Kidney (tissue), 14 donors: Measurements from ENCODE around the gene ADAMTS17. TPM values are rescaled to one million over a fixed set of nuclear protein-coding genes. Genes with fewer than 3 reads are reported as not detected.
A peak's percentile ranks its signal among the peaks of the same experiment; 100 is the strongest.

ENCODE experiments used
- DNase-seq, 5 donors: peaks; one replicate each; pipeline ENCODE4 v3.0.0-alpha.2; 2013 to 2020
- FAIRE-seq: peaks from 2 replicates; lab custom pipeline; 2012; peaks lifted over from hg19 to GRCh38; lab: Jason Lieb, UNC
- H3K27ac ChIP-seq, 2 donors: one replicate each; pipeline ENCODE4 v1.7.0; 2013; ENCODE audit warnings: low read depth in 2 of 2, low read length in 2 of 2, inconsistent platforms in 1 of 2
- H3K27me3 ChIP-seq: one replicate; pipeline ENCODE4 v1.7.1; 2013; ENCODE audit warnings: low read length, inconsistent platforms; ENCODE audit not compliant: control insufficient read depth, insufficient read depth
- H3K36me3 ChIP-seq, 3 donors: one replicate each; pipeline versions ENCODE4 v1.7.0 to v1.7.1; 2013; ENCODE audit warnings: low read length in 3 of 3, control low read depth in 1 of 3, inconsistent platforms in 1 of 3; ENCODE audit not compliant: insufficient read depth in 3 of 3, control insufficient read depth in 2 of 3
- H3K4me1 ChIP-seq, 3 donors: one replicate each; pipeline versions ENCODE4 v1.7.0 to v1.7.1; 2013; ENCODE audit warnings: low read length in 3 of 3, inconsistent platforms in 1 of 3, low read depth in 1 of 3; ENCODE audit not compliant: control insufficient read depth in 2 of 3, insufficient read depth in 2 of 3
- H3K4me3 ChIP-seq, 3 donors: one replicate each; pipeline versions ENCODE4 v1.7.0 to v1.8.1; 2013; ENCODE audit warnings: low read length in 3 of 3, control low read depth in 1 of 3, inconsistent platforms in 1 of 3
- H3K9ac ChIP-seq, 3 donors: one replicate each; pipeline versions ENCODE4 v1.7.0 to v1.7.1; 2013; ENCODE audit warnings: low read length in 3 of 3, control low read depth in 1 of 3, inconsistent platforms in 1 of 3
- H3K9me3 ChIP-seq, 3 donors: one replicate each; pipeline versions ENCODE4 v1.7.0 to v1.7.1; 2013; ENCODE audit warnings: low read length in 3 of 3, control low read depth in 1 of 3, inconsistent platforms in 1 of 3; ENCODE audit not compliant: control insufficient read depth in 2 of 3, insufficient read depth in 1 of 3
- intact Hi-C: fragments of 100-400 bp; cut with DNase I; formaldehyde crosslinking; loops from one replicate; pipeline ENCODE4 v1.11.1; 2022
- polyA plus RNA-seq: library from polyadenylated mRNA; stranded (reverse); fragments of 350-450 nt; fragmentation: Illumina TruSeq; extraction: RNeasy Lipid Tissue Mini Kit (QIAGEN cat#74804); gene quantifications from one replicate; pipeline ENCODE4 v1.2.3, GENCODE V29; 2014; ENCODE audit warnings: low read depth, low replicate concordance; ENCODE audit not compliant: insufficient read depth
- total RNA-seq: library from RNA; stranded (reverse); fragmentation: NEBNext Ultra II Directional; extraction: Animal tissue kit (Norgen Biotek cat#: 25700); gene quantifications from one replicate; pipeline ENCODE4 v1.2.1, GENCODE V29; 2021
- TF ChIP-seq, protein P1 (sequence below): IDR thresholded peaks from 3 replicates; pipeline ENCODE4 v1.5.1; 2012; ENCODE audit warnings: mild to moderate bottlenecking, moderate library complexity, borderline replicate concordance; ENCODE audit not compliant: insufficient read depth; ENCODE audit errors: extremely low read depth
- donor health status: control.
- donor health status: control.
- donor health status: control.
- donor health status: control.
- donor health status: control.
- donor health status: DM: yes; HTN: yes; CAD: no.
- donor health status: Normal renal cell carcinoma (clear cell type).

The ADAMTS17 gene
- total and polyA plus RNA-seq, 2 donors from 2014 or later, result 1.7 to 2.2 TPM

GRCh38 chr15:100199711-100200286 lies 142.0 kb downstream of the ADAMTS17 start:
- DNase-seq (peak in 2 of 5 donors; percentile 23 to 60), FAIRE-seq (no peak)
- intact Hi-C loops, result no loop called here
- Histone ChIP-seq H3K36me3 (no peaks in the 10 kb centered on the region), H3K27ac (no peak overlapping the region), H3K9me3 (no peaks in the 10 kb centered on the region), H3K4me1 (peaks cover 0 to 8% (median 4%) of the 10 kb centered on the region in 3 donors), H3K27me3 (no peaks in the 10 kb centered on the region), H3K9ac (no peak overlapping the region), H3K4me3 (no peak overlapping the region)
- TF ChIP-seq, protein P1, sequence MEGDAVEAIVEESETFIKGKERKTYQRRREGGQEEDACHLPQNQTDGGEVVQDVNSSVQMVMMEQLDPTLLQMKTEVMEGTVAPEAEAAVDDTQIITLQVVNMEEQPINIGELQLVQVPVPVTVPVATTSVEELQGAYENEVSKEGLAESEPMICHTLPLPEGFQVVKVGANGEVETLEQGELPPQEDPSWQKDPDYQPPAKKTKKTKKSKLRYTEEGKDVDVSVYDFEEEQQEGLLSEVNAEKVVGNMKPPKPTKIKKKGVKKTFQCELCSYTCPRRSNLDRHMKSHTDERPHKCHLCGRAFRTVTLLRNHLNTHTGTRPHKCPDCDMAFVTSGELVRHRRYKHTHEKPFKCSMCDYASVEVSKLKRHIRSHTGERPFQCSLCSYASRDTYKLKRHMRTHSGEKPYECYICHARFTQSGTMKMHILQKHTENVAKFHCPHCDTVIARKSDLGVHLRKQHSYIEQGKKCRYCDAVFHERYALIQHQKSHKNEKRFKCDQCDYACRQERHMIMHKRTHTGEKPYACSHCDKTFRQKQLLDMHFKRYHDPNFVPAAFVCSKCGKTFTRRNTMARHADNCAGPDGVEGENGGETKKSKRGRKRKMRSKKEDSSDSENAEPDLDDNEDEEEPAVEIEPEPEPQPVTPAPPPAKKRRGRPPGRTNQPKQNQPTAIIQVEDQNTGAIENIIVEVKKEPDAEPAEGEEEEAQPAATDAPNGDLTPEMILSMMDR, result no peak

DNA sequence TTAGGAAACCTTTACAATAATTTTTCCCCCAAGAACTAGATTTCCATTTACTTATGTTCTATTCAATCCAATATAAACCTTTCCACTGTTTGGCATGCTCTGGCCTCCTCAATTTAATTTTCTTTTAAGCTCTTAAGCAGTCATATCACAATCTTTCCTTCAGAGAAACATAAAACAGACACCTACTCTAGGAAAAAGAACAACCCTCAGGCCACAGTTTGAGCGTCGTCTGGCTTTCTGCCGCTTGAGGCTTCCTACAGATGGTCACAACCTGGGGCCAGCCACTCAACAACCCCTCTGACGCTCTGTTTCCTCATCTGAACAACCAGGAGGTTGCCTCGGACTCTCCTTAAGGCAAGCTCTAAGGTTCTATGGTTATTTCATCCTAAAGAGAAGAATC lies 143.3 kb downstream of the ADAMTS17 start:
- FAIRE-seq, result no peak
- Histone ChIP-seq H3K36me3 (no peaks in the 10 kb centered on the region), H3K4me3 (no peak overlapping the region), H3K27ac (no peak overlapping the region), H3K9me3 (no peaks in the 10 kb centered on the region), H3K27me3 (no peaks in the 10 kb centered on the region), H3K4me1 (peaks cover 0 to 8% (median 4%) of the 10 kb centered on the region in 3 donors), H3K9ac (no peak overlapping the region)
- intact Hi-C loops, result no loop called here
- DNase-seq, result peak in 1 of 5 donors; percentile 33
- TF ChIP-seq, protein P1, result no peak

GRCh38 chr15:100196326-100197058 lies 145.3 kb downstream of the ADAMTS17 start:
- no peaks in the 10 kb centered on the region for H3K36me3 ChIP-seq
- FAIRE-seq (no peak), DNase-seq (peak in 2 of 5 donors; percentile 24 to 39)
- H3K4me3 ChIP-seq, result no peak overlapping the region
- H3K27me3 ChIP-seq, result no peaks in the 10 kb centered on the region
- no peak overlapping the region for H3K9ac ChIP-seq
- H3K27ac ChIP-seq, result no peak overlapping the region
- peaks cover 0 to 2% (median 0%) of the 10 kb centered on the region in 3 donors for H3K4me1 ChIP-seq
- TF ChIP-seq, protein P1, result no peak
- intact Hi-C loops, result no loop called here
- H3K9me3 ChIP-seq, result no peaks in the 10 kb centered on the region
